ENCODE measurements around the gene ANTXR2.

DNA sequence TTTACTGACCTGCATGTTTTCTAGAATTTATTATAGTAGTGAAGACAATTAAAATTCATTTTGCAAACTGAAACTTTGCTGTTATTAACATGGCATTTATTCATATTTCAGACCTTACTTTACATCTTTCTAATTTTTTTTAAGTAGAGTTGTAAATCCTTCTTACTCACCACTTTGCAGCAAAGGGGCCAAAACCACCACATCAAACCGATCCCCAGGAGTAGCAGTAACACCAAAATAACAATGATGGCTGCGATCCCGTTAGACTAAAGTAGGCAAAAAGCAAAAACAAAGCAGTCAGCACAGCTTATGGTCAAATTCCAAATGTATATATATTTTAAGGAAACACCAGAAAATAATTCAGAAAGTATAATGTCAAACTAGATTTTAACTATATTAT lies 64.7 kb downstream of the ANTXR2 start:
- TF ChIP-seq, protein P1, sequence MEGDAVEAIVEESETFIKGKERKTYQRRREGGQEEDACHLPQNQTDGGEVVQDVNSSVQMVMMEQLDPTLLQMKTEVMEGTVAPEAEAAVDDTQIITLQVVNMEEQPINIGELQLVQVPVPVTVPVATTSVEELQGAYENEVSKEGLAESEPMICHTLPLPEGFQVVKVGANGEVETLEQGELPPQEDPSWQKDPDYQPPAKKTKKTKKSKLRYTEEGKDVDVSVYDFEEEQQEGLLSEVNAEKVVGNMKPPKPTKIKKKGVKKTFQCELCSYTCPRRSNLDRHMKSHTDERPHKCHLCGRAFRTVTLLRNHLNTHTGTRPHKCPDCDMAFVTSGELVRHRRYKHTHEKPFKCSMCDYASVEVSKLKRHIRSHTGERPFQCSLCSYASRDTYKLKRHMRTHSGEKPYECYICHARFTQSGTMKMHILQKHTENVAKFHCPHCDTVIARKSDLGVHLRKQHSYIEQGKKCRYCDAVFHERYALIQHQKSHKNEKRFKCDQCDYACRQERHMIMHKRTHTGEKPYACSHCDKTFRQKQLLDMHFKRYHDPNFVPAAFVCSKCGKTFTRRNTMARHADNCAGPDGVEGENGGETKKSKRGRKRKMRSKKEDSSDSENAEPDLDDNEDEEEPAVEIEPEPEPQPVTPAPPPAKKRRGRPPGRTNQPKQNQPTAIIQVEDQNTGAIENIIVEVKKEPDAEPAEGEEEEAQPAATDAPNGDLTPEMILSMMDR (IDR thresholded peaks at IDR 0.05): no peak
- no peak for TF ChIP-seq POLR2A (IDR thresholded peaks at IDR 0.05)

Data from heart left ventricle (tissue), 13 donors.